Hematopoietic multipotent progenitor cell treated with erythropoietin and hydrocortisone succinate and interleukin-3 and kit ligand, for 8 days (in vitro differentiated cells): ENCODE results near the gene ADAMTS16.

Experiments
- DNase-seq: peaks from one replicate; pipeline ENCODE4 v3.0.0-alpha.2; 2015

Gene ADAMTS16

GRCh38 chr5:5293029-5293428 is 152.9 kb downstream of the ADAMTS16 start:
- no peak for DNase-seq

- DNase-seq: no peak
Measured at GRCh38 chr5:5294429-5294828, 154.3 kb downstream of the ADAMTS16 start.

DNA sequence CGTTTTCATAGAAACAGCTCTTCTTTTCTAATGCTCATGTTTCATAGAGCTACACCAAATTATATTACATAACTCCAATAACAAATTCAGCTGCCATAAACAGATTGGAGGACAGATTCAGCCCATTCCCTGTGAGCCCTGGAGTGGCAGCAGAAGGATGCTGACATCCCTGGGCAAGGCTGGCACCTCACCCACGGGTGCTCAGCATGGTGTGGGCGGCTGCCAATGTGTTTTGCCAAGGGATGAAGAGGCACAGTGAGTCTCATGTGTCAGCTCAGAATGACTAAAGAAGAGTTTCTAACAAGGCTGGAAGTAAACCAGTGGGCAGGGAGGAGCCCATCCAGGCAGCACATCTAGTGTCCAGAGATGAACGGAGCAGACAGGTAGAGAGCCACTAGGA is 155.2 kb downstream of the ADAMTS16 start:
- no peak for DNase-seq

DNA sequence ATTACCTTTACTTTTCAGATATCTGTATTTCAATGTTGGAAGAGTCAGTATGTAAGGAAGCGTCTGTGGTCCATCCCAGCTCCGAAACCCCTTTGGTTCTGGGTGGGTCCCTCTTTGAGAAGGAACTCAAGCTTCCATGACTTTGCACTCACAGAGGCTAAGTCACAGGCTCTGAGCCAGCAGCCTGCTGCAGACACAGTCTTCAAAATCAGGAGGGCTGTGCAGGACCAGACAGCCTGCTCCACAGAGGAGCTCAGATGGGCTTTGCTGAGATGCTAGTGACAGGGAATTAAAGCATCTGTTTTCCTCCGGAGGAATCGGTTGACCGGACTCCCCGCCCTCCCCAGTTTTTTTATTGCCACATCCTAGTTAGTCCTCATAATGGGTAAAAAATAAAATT is 155.9 kb downstream of the ADAMTS16 start:
- no peak for DNase-seq

- DNase-seq: no peak
Measured at GRCh38 chr5:5297432-5298067, 157.4 kb downstream of the ADAMTS16 start.

GRCh38 chr5:5298068-5298633 is 158.0 kb downstream of the ADAMTS16 start:
- no peak for DNase-seq

DNA sequence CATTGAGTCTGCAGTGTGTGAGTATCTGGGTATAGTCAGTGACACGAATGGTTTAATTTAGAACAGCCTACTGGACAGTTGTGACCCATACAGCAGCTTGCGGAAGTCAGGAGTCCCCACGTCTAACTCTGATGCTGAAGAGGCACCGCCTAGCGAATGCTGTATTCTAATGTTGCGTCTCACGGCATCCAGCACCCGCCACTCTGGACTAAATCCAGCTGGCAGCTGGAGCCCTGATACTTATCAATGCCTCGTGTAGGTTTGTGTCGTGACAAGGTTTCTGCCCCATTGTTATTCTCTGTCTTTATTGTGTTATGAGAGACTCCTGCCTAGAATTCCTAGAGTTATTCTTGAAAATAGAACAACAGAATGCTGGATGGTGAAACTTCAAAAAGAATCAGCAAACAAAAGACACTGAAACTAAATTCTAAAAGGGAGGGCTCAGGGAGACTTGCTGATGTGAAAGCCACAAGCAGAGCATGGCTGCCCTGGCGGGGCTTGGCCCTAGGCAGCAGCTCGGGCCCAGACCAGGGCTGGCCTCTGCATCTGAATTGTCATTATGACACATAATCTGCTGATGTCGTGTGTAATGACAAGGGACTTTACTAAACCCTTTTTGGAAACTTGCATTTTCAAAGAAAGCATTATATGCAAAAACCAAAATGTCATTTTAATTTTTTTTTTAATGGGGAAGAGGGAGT is 158.9 kb downstream of the ADAMTS16 start:
- no peak for DNase-seq

DNA sequence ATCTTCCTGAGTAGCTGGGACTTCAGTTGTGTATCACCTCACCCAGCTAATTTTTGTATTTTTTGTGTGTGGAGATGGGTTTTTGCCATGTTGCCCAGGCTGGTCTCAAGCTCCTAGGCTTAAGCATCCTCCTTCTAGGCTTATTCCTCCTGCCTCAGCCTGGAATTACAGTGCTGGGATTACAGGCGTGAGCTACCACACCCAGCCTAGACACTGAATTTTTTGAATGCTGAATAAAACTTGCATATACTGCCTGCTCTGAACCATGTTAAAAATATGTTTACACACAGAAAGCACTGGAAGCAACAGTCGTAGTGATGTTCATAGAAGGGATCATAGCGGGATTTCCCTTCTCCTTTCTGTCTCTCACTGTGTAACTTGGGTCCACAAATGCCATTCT is 161.0 kb downstream of the ADAMTS16 start:
- DNase-seq: no peak

DNA sequence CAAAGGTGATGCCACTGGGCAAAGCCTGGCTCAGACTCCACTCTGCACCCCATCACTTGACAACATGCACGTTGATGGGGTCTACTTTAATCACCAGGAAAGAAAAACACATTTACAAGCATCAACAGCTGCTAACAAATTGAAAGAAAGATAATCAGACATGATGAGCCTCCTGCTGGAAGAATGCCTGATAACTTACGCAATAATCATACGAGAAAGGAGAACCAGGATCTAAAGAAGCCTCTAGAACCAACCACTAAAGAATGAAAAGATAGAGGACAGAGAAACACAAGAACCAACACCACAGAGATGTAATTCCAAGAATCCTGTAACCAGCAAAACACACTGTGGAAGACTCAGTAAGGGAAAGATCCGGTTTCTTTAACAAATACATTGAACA is 162.1 kb downstream of the ADAMTS16 start:
- no peak for DNase-seq

GRCh38 chr5:5303242-5303641 is 163.1 kb downstream of the ADAMTS16 start:
- no peak for DNase-seq

- DNase-seq: no peak
Measured at GRCh38 chr5:5304361-5305020, 164.4 kb downstream of the ADAMTS16 start.

DNA sequence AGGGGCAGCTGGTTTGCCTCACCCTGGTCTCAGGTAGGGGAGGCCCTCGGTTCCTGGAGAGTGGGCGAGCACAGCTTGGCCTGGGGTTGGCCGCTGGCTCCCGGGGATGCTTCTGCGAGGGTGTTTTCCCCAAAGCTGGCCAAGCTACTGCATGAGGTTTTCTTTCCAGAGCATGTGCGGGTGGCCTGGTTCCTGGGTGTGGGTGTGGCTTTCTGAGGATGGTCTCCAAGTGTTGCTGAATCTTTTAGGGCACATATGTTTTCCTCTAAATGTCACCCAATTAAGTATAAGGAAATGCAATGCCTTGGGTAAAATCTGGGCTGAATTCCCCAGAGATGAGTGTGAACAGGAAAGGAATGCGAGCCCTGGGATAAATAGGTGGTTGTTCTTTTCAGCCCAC is 166.6 kb downstream of the ADAMTS16 start:
- no peak for DNase-seq

DNA sequence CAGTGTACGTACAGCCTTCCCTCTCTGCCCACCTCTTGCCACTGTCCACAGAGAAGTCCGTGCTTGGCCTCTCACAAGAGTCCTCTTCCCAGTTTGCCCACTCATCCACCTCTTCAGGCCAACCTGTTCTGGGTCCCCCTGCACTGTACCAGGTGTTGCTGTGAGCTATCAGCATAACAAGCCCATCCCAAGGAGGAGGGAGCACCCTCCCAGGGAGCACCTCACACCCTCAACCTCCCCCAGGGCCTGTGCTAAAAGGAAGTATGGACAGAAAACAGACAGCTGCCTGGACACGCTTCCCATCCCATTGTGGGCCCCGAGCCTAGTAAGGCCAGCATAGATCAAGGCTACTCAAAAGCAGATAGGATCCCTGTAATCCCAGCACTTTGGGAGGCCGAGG is 168.2 kb downstream of the ADAMTS16 start:
- DNase-seq: no peak

DNA sequence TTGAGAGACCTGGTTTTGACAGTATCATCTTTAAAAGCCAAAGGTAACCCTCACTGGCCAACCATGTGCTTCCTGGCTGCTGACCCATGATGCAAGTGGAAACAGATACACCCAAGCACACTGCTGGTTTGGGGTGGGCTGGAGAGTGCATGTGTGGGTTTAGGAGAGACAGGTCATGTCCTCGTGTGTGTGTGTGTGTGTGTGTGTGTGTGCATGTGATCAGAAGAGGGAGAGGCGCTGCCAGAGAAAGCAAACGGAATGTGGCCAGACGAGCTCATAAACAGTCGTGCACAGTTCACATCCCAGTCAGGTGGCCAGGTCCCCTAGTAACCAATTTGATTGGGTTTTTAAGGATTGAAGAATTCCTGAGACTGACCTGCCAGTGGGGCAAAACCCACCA is 169.5 kb downstream of the ADAMTS16 start:
- DNase-seq: no peak

DNA sequence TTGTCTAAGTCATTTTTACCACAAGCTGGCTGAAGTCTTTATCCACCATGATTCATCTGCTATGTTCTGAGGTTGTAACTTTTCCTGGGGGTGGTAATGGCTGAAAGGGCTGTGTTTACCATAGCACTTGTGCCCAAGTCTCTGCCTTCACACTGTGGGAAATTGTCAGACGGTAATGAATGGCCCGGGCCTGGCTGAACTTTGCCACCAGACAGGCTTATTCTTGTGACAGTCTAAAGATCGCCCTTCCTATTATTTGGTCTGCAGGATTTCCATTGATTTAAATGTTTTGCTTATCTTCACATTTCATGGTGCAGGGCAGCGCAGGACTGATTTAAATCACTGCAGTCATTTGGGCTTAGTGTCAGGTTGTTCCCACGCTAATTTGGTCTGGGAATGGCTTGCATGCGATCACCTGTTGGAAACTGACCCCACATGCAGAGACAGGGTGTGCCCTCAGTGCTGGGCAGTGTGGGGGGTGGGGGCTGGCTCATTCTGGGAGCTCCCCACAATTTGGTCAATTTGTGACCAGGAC is 173.0 kb downstream of the ADAMTS16 start:
- no peak for DNase-seq

DNA sequence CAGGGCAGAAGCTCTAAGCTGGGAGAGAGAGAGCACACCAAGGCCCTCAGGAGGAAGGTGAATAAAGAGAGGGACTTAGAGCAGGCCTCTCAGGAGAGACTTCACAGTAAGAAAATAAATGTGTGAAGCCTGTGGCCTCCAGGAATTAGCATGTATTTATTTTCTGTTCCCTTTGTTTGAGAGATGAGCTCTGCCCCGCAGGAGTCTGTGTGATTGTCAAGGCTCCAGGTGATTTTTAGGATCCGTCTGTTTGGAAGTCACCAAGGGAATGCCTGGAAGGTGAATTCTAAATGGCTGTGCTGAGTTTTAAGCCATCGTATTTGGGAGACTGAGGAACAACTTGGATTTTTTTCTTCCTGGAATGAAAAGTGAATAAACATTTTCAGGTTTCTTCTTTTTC is 174.0 kb downstream of the ADAMTS16 start:
- no peak for DNase-seq

- DNase-seq: no peak
Measured at GRCh38 chr5:5314626-5315025, 174.5 kb downstream of the ADAMTS16 start.

DNA sequence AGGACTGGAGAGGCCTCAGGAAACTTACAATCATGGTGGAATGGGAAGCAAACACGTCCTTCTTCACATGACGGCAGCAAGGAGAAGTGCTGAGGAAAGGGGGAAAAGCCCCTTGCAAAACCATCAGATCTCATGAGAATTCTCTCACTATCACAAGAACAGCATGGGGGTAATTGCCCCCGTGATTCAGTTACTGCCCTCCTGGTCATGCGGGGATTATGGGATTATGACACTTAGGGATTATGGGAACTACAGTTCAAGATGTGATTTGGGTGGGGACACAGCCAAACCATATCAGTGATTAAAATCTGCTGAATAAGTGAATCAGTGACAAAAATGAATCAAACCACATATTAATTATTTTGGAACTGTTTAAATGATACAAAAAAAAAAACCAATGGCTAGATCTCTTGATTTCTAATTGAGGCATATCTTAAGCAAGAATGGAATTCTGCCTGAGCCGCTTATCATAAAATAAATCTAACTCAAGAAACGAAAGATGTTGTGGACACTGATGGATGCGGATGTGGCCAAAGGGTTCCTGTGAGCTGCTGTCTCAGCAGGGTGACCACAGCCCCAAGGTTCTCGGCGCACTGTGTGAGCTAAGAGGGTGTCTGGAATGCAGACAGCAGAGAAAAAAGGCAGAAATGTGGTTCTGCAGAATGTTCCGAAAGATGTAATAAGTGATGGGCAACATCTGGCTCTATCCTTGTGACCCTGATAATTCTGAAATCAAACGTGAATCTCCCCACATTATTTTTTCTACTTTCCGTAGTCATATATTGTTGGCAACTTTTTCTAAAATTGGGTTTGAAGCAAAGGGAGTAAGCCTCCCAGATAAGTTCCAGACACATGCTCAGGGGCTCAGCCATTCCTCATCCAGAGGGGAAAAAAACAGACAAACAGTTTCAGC is 175.2 kb downstream of the ADAMTS16 start:
- DNase-seq: no peak

GRCh38 chr5:5316334-5316733 is 176.2 kb downstream of the ADAMTS16 start:
- DNase-seq: no peak

GRCh38 chr5:5317976-5318375 is 177.8 kb downstream of the ADAMTS16 start:
- DNase-seq: no peak

DNA sequence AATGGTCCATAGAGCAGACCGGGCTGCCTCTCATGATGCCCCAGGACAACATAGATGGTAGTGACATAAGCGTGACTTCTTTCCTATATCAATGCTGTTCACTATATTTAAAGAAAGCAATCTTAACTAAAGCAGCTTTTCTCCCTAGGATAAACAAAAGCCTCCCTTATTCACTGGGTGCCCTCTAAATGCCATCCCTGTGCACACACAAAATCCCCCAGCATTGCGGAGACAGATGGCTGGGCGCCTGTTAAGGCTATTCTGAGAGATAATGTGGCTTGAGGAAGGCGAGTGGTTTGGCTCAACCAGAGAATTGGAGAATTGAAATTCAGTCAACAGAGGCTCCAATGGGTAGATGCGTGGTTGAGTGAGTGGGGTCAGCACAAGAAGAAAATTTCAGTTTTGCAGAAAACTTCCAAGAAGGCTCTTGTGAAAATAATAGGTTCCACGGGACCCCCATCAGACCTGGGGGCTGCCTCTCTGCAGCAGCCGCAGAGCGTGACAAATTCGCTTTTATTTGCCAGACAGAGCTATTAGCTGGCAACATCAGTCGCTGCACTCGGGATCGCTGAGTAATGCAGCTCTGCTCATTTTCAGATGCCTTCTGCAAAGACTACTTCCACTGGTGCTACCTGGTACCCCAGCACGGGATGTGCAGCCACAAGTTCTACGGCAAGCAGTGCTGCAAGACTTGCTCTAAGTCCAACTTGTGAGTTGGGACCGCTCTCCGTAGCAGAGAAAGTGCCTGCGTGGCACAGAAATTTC is 178.5 kb downstream of the ADAMTS16 start:
- DNase-seq: no peak
